NCI-H1694 treated with DMSO at 0.1 percent for 48 hours (cell line): ENCODE data around the gene C1QL4.
"Not testable (repeated sequence)": the region's sequence is repeated elsewhere in the genome, so short reads cannot be mapped to it uniquely, and the experiment has no call there.

Experiments used
- DNase-seq: peaks from one replicate; lab custom pipeline; 2025; lab: John Stamatoyannopoulos, UW

The C1QL4 gene

GRCh38 chr12:49301760-49302159 lies 35.2 kb downstream of the C1QL4 start:
- DNase-seq = no peak

GRCh38 chr12:49298160-49298559 lies 38.8 kb downstream of the C1QL4 start:
- DNase-seq = no peak

- no peak for DNase-seq
Observed at GRCh38 chr12:49297695-49298060, 39.3 kb downstream of the C1QL4 start.

- DNase-seq = no peak
Observed at GRCh38 chr12:49296836-49297694, 39.9 kb downstream of the C1QL4 start.

GRCh38 chr12:49296034-49296835 lies 40.8 kb downstream of the C1QL4 start:
- DNase-seq = no peak

- DNase-seq = no peak
Observed at GRCh38 chr12:49295082-49295936, 41.7 kb downstream of the C1QL4 start, which contains the start of gene PRPH. Gene PRPH (plus strand): TSS chr12:49295147. CDS start chr12:49295201, 54 bp downstream.

- no peak for DNase-seq
Observed at GRCh38 chr12:49294804-49295081, 42.2 kb downstream of the C1QL4 start.

- no peak for DNase-seq
Observed at GRCh38 chr12:49294086-49294803, 42.7 kb downstream of the C1QL4 start.

- DNase-seq = peak; percentile 93
Observed at GRCh38 chr12:49293056-49293956, 43.7 kb downstream of the C1QL4 start.

- DNase-seq = peak; percentile 82
Observed at GRCh38 chr12:49292729-49293055, 44.3 kb downstream of the C1QL4 start.

- DNase-seq = no peak
Observed at GRCh38 chr12:49288922-49289555, 47.9 kb downstream of the C1QL4 start.

GRCh38 chr12:49288412-49288853 lies 48.6 kb downstream of the C1QL4 start:
- DNase-seq = no peak

GRCh38 chr12:49287876-49288275 lies 49.1 kb downstream of the C1QL4 start:
- no peak for DNase-seq

GRCh38 chr12:49284672-49285071 lies 52.3 kb downstream of the C1QL4 start:
- DNase-seq = no peak

GRCh38 chr12:49283541-49284429 lies 53.2 kb downstream of the C1QL4 start:
- no peak for DNase-seq

GRCh38 chr12:49282740-49283375 lies 54.1 kb downstream of the C1QL4 start:
- not testable (repeated sequence) for DNase-seq
